Measurements from ENCODE around the gene WASHC2C. TPM values are rescaled to one million over a fixed set of nuclear protein-coding genes. Genes with fewer than 3 reads are reported as not detected.
A peak's percentile ranks its signal among the peaks of the same experiment; 100 is the strongest.
"Not testable (repeated sequence)": the region's sequence is repeated elsewhere in the genome, so short reads cannot be mapped to it uniquely, and the experiment has no call there.

Gene WASHC2C
- total and polyA plus RNA-seq, 7 experiments from 2014 or later = 13.7 to 76.0 (median 61.0) TPM

DNA sequence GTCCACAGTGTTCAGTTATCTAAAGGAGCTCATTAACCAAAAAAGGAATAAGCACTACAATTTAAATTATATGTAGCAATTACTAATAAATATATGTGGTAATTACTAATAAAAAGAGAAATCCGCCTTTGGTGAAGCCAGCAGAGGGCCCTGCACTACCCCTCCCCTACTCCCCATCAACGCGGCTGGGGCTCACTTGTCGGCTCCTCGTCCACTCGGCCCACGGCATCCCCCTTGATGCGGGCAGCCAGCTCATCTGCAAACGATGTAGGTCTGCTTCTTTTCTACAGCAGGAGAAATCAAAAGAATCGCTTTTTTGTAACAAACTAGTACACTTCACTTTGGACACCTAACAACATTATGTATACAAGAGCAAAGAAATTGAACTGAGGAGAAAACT lies 5.6 kb upstream of the WASHC2C start:
- H3K27me3 Mint-ChIP-seq; H3K4me1 ChIP-seq (ENCODE audit: control insufficient read depth in 2 of 2, insufficient read depth in 2 of 2, low read length in 2 of 2); H3K4me3 Mint-ChIP-seq; H3K9me3 Mint-ChIP-seq; H3K27ac ChIP-seq (ENCODE audit: low read depth, low read length); DNase-seq; intact Hi-C loops (cut with micrococcal nuclease); POLR2A ChIA-PET; H3K27ac Mint-ChIP-seq; CTCF ChIA-PET; H3K9me3 ChIP-seq (ENCODE audit: control insufficient read depth in 2 of 3, low read length in 3 of 3); ATAC-seq; H3K36me3 ChIP-seq (ENCODE audit: control insufficient read depth in 2 of 3, insufficient read depth in 3 of 3, low read length in 3 of 3); H3K27me3 ChIP-seq (ENCODE audit: control insufficient read depth in 2 of 2, insufficient read depth in 2 of 2, low read length in 2 of 2); H3K36me3 Mint-ChIP-seq; H3K4me3 ChIP-seq (ENCODE audit: low read length): not testable (repeated sequence)
- H3K4me1 Mint-ChIP-seq = peaks cover 0 to 11% (median 6%) of the 10 kb centered on the region in 7 donors

DNA sequence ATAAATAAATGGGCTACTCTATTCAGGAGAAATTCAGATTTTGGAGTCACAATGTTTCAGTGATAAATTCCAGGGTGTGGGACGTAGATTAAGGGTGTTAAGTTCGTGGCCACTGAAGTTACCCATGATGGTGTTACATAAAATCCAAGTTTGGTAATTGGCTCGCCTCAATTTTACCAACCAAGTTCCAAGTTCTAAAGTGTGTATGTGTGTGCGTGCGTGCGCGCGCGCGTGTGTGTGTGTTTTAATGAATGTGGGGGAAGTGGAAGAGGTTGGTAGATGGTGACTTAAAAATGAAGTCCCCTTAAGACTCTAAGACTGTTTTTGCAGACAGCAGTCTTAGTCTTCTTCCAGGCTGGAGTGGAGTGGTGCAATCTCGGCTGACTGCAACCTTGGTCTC lies 3.2 kb upstream of the WASHC2C start:
- H3K9me3 ChIP-seq (ENCODE audit: control insufficient read depth in 2 of 3, low read length in 3 of 3); H3K27me3 Mint-ChIP-seq; H3K27me3 ChIP-seq (ENCODE audit: control insufficient read depth in 2 of 2, insufficient read depth in 2 of 2, low read length in 2 of 2); CTCF ChIA-PET; ATAC-seq; H3K9me3 Mint-ChIP-seq; H3K36me3 Mint-ChIP-seq; H3K4me3 Mint-ChIP-seq; POLR2A ChIA-PET; H3K27ac ChIP-seq (ENCODE audit: low read depth, low read length); H3K4me1 ChIP-seq (ENCODE audit: control insufficient read depth in 2 of 2, insufficient read depth in 2 of 2, low read length in 2 of 2); H3K4me3 ChIP-seq (ENCODE audit: low read length); H3K36me3 ChIP-seq (ENCODE audit: control insufficient read depth in 2 of 3, insufficient read depth in 3 of 3, low read length in 3 of 3); intact Hi-C loops (cut with micrococcal nuclease); DNase-seq: not testable (repeated sequence)
- H3K4me1 Mint-ChIP-seq = peaks cover 0 to 11% (median 7%) of the 10 kb centered on the region in 7 donors
- peak overlapping the region in 1 of 9 donors; percentile 67 for H3K27ac Mint-ChIP-seq

DNA sequence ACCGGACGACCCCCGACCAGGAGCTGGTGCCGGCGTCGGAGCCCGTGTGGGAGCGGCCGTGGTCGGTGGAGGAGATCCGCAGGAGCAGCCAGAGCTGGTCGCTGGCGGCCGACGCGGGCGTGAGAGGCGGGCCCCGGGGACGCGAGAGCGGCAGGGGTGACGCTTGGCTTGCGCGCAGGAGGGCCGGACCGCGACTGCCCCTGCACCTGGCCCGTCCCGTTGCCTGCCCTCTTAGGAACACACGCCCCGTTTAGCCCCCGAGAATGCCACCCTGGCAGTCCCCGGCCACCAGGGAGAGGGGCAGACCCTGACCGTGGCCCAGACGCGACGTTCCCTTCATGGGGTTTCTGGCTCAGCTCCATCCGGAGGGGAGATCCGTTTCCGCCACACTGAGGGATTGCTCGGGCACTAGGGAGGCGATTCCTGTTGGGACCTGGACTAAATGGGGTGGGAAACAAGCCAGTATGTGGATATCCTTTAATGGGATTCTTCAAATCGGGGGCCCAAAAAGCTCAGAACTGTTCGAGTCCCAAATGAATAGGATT lies 427 bp downstream of the WASHC2C start:
- peak overlapping the region; percentile 68 for H3K27ac ChIP-seq (ENCODE audit: low read depth, low read length)
- POLR2A ChIA-PET = interaction anchor here (1.2 kb wide), 1 partner anchor 309 kb away, joined by 3 read pairs; no protein-coding TSS in a partner anchor
- H3K4me1 ChIP-seq (ENCODE audit: control insufficient read depth in 2 of 2, insufficient read depth in 2 of 2, low read length in 2 of 2) = not testable (repeated sequence)

GRCh38 chr10:45734449-45734848 lies 7.4 kb downstream of the WASHC2C start:
- ATAC-seq; H3K36me3 Mint-ChIP-seq; H3K4me1 ChIP-seq (ENCODE audit: control insufficient read depth in 2 of 2, insufficient read depth in 2 of 2, low read length in 2 of 2); H3K36me3 ChIP-seq (ENCODE audit: control insufficient read depth in 2 of 3, insufficient read depth in 3 of 3, low read length in 3 of 3); H3K27me3 Mint-ChIP-seq; H3K4me3 Mint-ChIP-seq; H3K9me3 ChIP-seq (ENCODE audit: control insufficient read depth in 2 of 3, low read length in 3 of 3); DNase-seq; H3K9me3 Mint-ChIP-seq; H3K4me3 ChIP-seq (ENCODE audit: low read length); H3K4me1 Mint-ChIP-seq; H3K27ac ChIP-seq (ENCODE audit: low read depth, low read length); CTCF ChIA-PET; H3K27me3 ChIP-seq (ENCODE audit: control insufficient read depth in 2 of 2, insufficient read depth in 2 of 2, low read length in 2 of 2); POLR2A ChIA-PET; H3K27ac Mint-ChIP-seq: not testable (repeated sequence)
- intact Hi-C loops (cut with micrococcal nuclease) = loop anchor here in 1 of 2 donors (10.0 kb wide), 1 partner anchor 480 kb away; no protein-coding TSS in a partner anchor

More for the DNA sequence above, 427 bp downstream of the WASHC2C start:
- Mint-ChIP-seq H3K27ac (peak overlapping the region in 8 of 9 donors; percentile 79 to 94 (median 86)), H3K4me1 (peaks cover 0 to 18% (median 13%) of the 10 kb centered on the region in 7 donors), H3K4me3 (peak overlapping the region; percentile 72 to 91 (median 82))
- H3K36me3 Mint-ChIP-seq; H3K9me3 ChIP-seq (ENCODE audit: control insufficient read depth in 2 of 3, low read length in 3 of 3); CTCF ChIA-PET; H3K27me3 Mint-ChIP-seq; H3K36me3 ChIP-seq (ENCODE audit: control insufficient read depth in 2 of 3, insufficient read depth in 3 of 3, low read length in 3 of 3); H3K9me3 Mint-ChIP-seq; H3K27me3 ChIP-seq (ENCODE audit: control insufficient read depth in 2 of 2, insufficient read depth in 2 of 2, low read length in 2 of 2): not testable (repeated sequence)
- H3K4me3 ChIP-seq (ENCODE audit: low read length) = peak overlapping the region; percentile 58
- ATAC-seq (peak; percentile 40), DNase-seq (peak in 3 of 9 donors; percentile 9 to 16 (median 9))
- intact Hi-C loops (cut with micrococcal nuclease) = loop anchor here in 1 of 2 donors (2.0 kb wide), 2 partner anchors 55 to 263 kb away; partner anchors contain the start of gene ZFAND4

DNA sequence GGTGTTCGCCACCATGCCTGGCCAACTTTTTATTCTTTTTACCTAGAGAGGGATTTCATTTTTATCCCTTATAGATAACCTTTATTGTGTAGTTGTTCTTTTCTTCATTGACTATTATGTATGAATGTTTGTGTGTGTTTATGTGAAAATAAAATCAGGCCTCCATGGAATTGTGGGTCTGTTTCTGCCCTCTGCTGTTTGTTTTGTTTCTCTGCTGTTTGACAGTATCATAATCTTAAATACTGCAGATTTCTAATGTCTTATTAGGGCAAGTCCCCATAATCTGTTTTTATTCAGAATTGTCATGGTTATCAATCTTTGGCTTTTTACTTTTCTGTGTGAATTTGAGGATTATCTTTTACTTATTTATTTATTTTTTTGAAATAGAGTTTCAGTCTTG lies 7.8 kb downstream of the WASHC2C start:
- peak; percentile 46 for ATAC-seq
- peak in 4 of 9 donors; percentile 11 to 22 (median 17) for DNase-seq
- H3K4me1 ChIP-seq (ENCODE audit: control insufficient read depth in 2 of 2, insufficient read depth in 2 of 2, low read length in 2 of 2); POLR2A ChIA-PET; H3K27me3 ChIP-seq (ENCODE audit: control insufficient read depth in 2 of 2, insufficient read depth in 2 of 2, low read length in 2 of 2); H3K4me3 ChIP-seq (ENCODE audit: low read length); H3K4me3 Mint-ChIP-seq; H3K27ac ChIP-seq (ENCODE audit: low read depth, low read length); CTCF ChIA-PET; H3K36me3 ChIP-seq (ENCODE audit: control insufficient read depth in 2 of 3, insufficient read depth in 3 of 3, low read length in 3 of 3); H3K36me3 Mint-ChIP-seq; H3K9me3 ChIP-seq (ENCODE audit: control insufficient read depth in 2 of 3, low read length in 3 of 3); H3K27me3 Mint-ChIP-seq; H3K4me1 Mint-ChIP-seq; H3K9me3 Mint-ChIP-seq; H3K27ac Mint-ChIP-seq: not testable (repeated sequence)
- intact Hi-C loops (cut with micrococcal nuclease) = loop anchor here in 1 of 2 donors (10.0 kb wide), 1 partner anchor 480 kb away; no protein-coding TSS in a partner anchor

DNA sequence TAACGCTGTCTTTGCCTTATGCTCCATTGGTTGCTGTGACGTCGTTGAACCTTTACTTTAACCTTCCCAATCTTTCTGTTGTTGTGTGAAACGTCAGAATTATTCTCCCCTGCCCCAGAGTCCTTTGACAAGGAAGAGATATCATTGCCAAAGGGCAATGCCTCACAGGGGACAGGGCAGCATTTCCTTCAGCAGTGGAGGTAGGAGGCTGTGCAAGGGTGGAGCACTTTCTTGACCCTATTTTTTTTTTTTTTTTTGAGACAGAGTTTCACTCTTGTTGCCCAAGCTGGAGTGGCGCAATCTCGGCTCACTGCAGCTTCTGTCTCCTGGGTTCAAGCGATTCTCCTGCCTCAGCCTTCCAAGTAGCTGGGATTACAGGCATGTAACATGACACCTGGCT lies 14.5 kb downstream of the WASHC2C start:
- H3K27ac ChIP-seq (ENCODE audit: low read depth, low read length); H3K4me1 Mint-ChIP-seq; ATAC-seq; H3K27me3 ChIP-seq (ENCODE audit: control insufficient read depth in 2 of 2, insufficient read depth in 2 of 2, low read length in 2 of 2); H3K27ac Mint-ChIP-seq; H3K36me3 ChIP-seq (ENCODE audit: control insufficient read depth in 2 of 3, insufficient read depth in 3 of 3, low read length in 3 of 3); H3K9me3 ChIP-seq (ENCODE audit: control insufficient read depth in 2 of 3, low read length in 3 of 3); H3K27me3 Mint-ChIP-seq; POLR2A ChIA-PET; intact Hi-C loops (cut with micrococcal nuclease); H3K4me3 Mint-ChIP-seq; H3K9me3 Mint-ChIP-seq; DNase-seq; H3K4me3 ChIP-seq (ENCODE audit: low read length); H3K4me1 ChIP-seq (ENCODE audit: control insufficient read depth in 2 of 2, insufficient read depth in 2 of 2, low read length in 2 of 2); CTCF ChIA-PET: not testable (repeated sequence)
- peaks cover 0 to 10% (median 0%) of the 10 kb centered on the region in 5 donors for H3K36me3 Mint-ChIP-seq

DNA sequence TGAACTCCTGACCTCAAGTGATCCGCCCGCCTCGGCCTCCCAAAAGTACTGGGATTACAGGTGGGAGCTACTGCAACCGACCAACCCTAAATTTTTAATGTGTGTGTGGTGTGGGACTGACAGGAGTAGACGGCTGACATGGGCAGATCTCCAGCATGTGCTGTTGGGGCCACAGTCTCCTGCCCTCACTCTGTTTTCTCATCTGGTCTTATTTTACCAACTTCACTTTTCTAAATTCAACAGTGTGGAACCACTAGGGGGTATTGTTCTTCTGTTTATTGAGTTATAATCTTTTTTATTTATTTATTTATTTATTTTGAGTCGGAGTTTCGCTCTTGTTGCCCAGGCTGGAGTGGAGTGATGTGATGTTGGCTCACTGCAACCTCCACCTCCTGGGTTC lies 14.9 kb downstream of the WASHC2C start:
- intact Hi-C loops (cut with micrococcal nuclease); CTCF ChIA-PET; POLR2A ChIA-PET; H3K4me3 ChIP-seq (ENCODE audit: low read length); DNase-seq; H3K4me1 Mint-ChIP-seq; H3K9me3 Mint-ChIP-seq; H3K4me1 ChIP-seq (ENCODE audit: control insufficient read depth in 2 of 2, insufficient read depth in 2 of 2, low read length in 2 of 2); H3K9me3 ChIP-seq (ENCODE audit: control insufficient read depth in 2 of 3, low read length in 3 of 3); H3K27me3 Mint-ChIP-seq; H3K27ac ChIP-seq (ENCODE audit: low read depth, low read length); H3K4me3 Mint-ChIP-seq; H3K27ac Mint-ChIP-seq; H3K27me3 ChIP-seq (ENCODE audit: control insufficient read depth in 2 of 2, insufficient read depth in 2 of 2, low read length in 2 of 2); H3K36me3 ChIP-seq (ENCODE audit: control insufficient read depth in 2 of 3, insufficient read depth in 3 of 3, low read length in 3 of 3); ATAC-seq: not testable (repeated sequence)
- peaks cover 0 to 10% (median 0%) of the 10 kb centered on the region in 5 donors for H3K36me3 Mint-ChIP-seq

Measured in naive thymus-derived CD4-positive, alpha-beta T cell (primary cell).